Uterus (tissue), 2 donors: ENCODE results near the gene NDUFA12.

ENCODE experiments used
- POLR2A ChIP-seq, 2 donors: fragments of 450-650 bp; IDR thresholded peaks; one replicate each; pipeline ENCODE4 v1.6.1; 2016; ENCODE audit warnings: antibody characterized with exemption in 2 of 2, mild to moderate bottlenecking in 1 of 2, moderate library complexity in 1 of 2
- TF ChIP-seq, protein P1 (sequence below), 4 experiments: fragments of 200-600 bp in 2 of 4; fragments of 450-650 bp in 2 of 4; sonication (generic) in 2 of 4; IDR thresholded peaks; one replicate each; pipeline ENCODE4 v1.5.1; 2016 to 2019; ENCODE audit warnings: antibody characterized with exemption in 4 of 4, mild to moderate bottlenecking in 2 of 4, moderate library complexity in 1 of 4

DNA sequence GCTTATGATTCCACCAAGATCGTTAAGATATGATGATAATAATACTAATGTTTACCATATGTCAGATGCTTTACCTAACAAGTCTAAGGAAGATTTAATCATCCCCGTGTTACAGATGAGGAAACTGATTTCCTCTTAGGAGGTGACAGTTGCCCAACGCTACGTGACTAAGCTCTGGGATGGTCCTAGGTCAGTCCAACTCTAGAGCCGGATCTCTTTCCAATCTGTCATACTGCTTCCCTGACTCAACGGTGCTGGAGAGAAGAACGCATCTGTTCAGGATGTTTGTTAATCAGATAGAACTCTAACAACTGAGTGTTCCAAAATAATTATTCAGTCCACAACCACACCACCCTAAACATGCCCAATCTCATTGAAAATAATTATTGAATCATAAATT is 39.8 kb downstream of the NDUFA12 start:
- no peak for TF ChIP-seq POLR2A (IDR thresholded peaks at IDR 0.05)
- TF ChIP-seq, protein P1, sequence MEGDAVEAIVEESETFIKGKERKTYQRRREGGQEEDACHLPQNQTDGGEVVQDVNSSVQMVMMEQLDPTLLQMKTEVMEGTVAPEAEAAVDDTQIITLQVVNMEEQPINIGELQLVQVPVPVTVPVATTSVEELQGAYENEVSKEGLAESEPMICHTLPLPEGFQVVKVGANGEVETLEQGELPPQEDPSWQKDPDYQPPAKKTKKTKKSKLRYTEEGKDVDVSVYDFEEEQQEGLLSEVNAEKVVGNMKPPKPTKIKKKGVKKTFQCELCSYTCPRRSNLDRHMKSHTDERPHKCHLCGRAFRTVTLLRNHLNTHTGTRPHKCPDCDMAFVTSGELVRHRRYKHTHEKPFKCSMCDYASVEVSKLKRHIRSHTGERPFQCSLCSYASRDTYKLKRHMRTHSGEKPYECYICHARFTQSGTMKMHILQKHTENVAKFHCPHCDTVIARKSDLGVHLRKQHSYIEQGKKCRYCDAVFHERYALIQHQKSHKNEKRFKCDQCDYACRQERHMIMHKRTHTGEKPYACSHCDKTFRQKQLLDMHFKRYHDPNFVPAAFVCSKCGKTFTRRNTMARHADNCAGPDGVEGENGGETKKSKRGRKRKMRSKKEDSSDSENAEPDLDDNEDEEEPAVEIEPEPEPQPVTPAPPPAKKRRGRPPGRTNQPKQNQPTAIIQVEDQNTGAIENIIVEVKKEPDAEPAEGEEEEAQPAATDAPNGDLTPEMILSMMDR (IDR thresholded peaks at IDR 0.05), result no peak
